K562 (cell line): ENCODE measurements around the gene TIPIN. TPM values are rescaled to one million over a fixed set of nuclear protein-coding genes. Genes with fewer than 3 reads are reported as not detected.

ENCODE experiments used
- ATAC-seq: fragments of 200-7000 bp; cut with Tn5 transposase; 3 replicates; pipeline ENCODE4 v1.9.1; 2020; ENCODE audit warnings: moderate library complexity
- BruUV-seq: library from RNA; stranded (reverse); fragments of 400-500 nt; replicated peaks from 2 replicates; lab custom pipeline; 2021; lab: Mats Ljungman, UMichigan
- CTCF ChIA-PET: fragments of 300-600 bp; formaldehyde crosslinking; extraction: SDS; loops from one replicate; lab custom pipeline; 2021; ENCODE audit warnings: low intra/inter-chr PET ratio; lab: Yijun Ruan, JAX
- POLR2A ChIA-PET: fragments of 300-600, 350-650 bp; sonication (Branson Sonifier 250); formaldehyde crosslinking; extraction: SDS; loops from one replicate; lab custom pipeline; 2021; ENCODE audit warnings: antibody characterized with exemption, inconsistent platforms; lab: Yijun Ruan, JAX
- DNase-seq, 4 experiments: peaks; one replicate each; pipeline versions ENCODE4 v3.0.0 to v3.0.0-alpha.2; 2011 to 2018; ENCODE audit warnings: low spot score in 3 of 4, mixed read lengths in 3 of 4; ENCODE audit errors: extremely low read depth in 1 of 4
- FAIRE-seq: peaks from 2 replicates; lab custom pipeline; 2011; peaks lifted over from hg19 to GRCh38; lab: Jason Lieb, UNC
- H2AFZ ChIP-seq: 2 replicates; pipeline ENCODE4 v1.6.0; 2011; ENCODE audit warnings: low read depth, low read length, control low read depth, inconsistent platforms
- H3K27ac ChIP-seq: fragments of 200-600 bp; 3 replicates; pipeline ENCODE4 v1.8.0; 2011; ENCODE audit warnings: low read depth, mild to moderate bottlenecking, control low read depth, inconsistent platforms, low read length, moderate library complexity, mixed read lengths; ENCODE audit errors: extremely low read depth
- H3K27me3 ChIP-seq, 2 experiments: fragments of 300-600 bp in 1 of 2; 2 replicates in 1 of 2; 3 replicates in 1 of 2; pipeline versions ENCODE4 v1.6.0 to v1.8.0; 2011; ENCODE audit warnings: inconsistent platforms in 2 of 2, low read length in 2 of 2, mild to moderate bottlenecking in 1 of 2, mixed read lengths in 1 of 2, moderate library complexity in 1 of 2; ENCODE audit not compliant: control insufficient read depth in 2 of 2, insufficient read depth in 2 of 2
- H3K36me3 ChIP-seq: fragments of 300-600 bp; 3 replicates; pipeline ENCODE4 v1.8.0; 2011; ENCODE audit warnings: mild to moderate bottlenecking, low read length, inconsistent platforms; ENCODE audit not compliant: control insufficient read depth, insufficient read depth
- H3K4me1 ChIP-seq, 2 experiments: fragments of 200-600 bp in 1 of 2; replicated peaks in 1 of 2; 2 replicates in 1 of 2; 3 replicates in 1 of 2; pipeline versions ENCODE4 v1.5.1 to v1.8.0; 2011; ENCODE audit warnings: inconsistent platforms in 2 of 2, low read length in 2 of 2, mild to moderate bottlenecking in 1 of 2, mixed read lengths in 1 of 2, moderate library complexity in 1 of 2; ENCODE audit not compliant: control insufficient read depth in 2 of 2, insufficient read depth in 2 of 2
- H3K4me2 ChIP-seq: 2 replicates; pipeline ENCODE4 v1.6.1; 2011; ENCODE audit warnings: low read length, control low read depth, inconsistent platforms, mixed read lengths; ENCODE audit not compliant: insufficient read depth
- H3K4me3 ChIP-seq: fragments of 200-600 bp; sonication (generic), shearing (Covaris generic); 2 replicates; pipeline ENCODE4 v1.5.1; 2016; ENCODE audit warnings: control low read depth, inconsistent platforms
- H3K79me2 ChIP-seq: fragments of 200-600 bp; 3 replicates; pipeline ENCODE4 v1.8.0; 2011; ENCODE audit warnings: low read length, inconsistent platforms; ENCODE audit not compliant: control insufficient read depth, insufficient read depth
- H3K9ac ChIP-seq, 2 experiments: 2 replicates each; pipeline versions ENCODE4 v1.6.0 to v1.6.1; 2011; ENCODE audit warnings: low read depth in 2 of 2, low read length in 2 of 2, control low read depth in 1 of 2, inconsistent platforms in 1 of 2, mild to moderate bottlenecking in 1 of 2, mixed read lengths in 1 of 2; ENCODE audit not compliant: insufficient read depth in 1 of 2
- H3K9me1 ChIP-seq: one replicate; pipeline ENCODE4 v1.6.0; 2011; ENCODE audit warnings: inconsistent platforms, mild to moderate bottlenecking, low read length, moderate library complexity; ENCODE audit not compliant: control insufficient read depth, insufficient read depth
- H3K9me3 ChIP-seq: replicated peaks from 2 replicates; pipeline ENCODE4 v1.5.1; 2011; ENCODE audit warnings: low read depth, low read length, inconsistent platforms; ENCODE audit not compliant: control insufficient read depth, insufficient read depth
- H4K20me1 ChIP-seq: replicated peaks from 2 replicates; pipeline ENCODE4 v1.6.1; 2011; ENCODE audit warnings: low read length, inconsistent platforms, mixed read lengths; ENCODE audit not compliant: control insufficient read depth, insufficient read depth
- ARNT ChIP-seq, 2 experiments: fragments of 450-650 bp; IDR thresholded peaks; 2 replicates each; pipeline ENCODE4 v1.6.1; 2016; ENCODE audit warnings: mild to moderate bottlenecking in 1 of 2
- CBX8 ChIP-seq: fragments of 200-600 bp; sonication (generic); IDR thresholded peaks from 2 replicates; pipeline ENCODE4 v1.6.1; 2012; ENCODE audit warnings: borderline replicate concordance, mixed run types, low read depth, mild to moderate bottlenecking, moderate library complexity, mixed read lengths, low read length, control low read depth, inconsistent platforms; ENCODE audit not compliant: poor library complexity, severe bottlenecking; ENCODE audit errors: extremely low read depth
- FOXP1 ChIP-seq: sonication (generic); formaldehyde crosslinking; IDR thresholded peaks from 2 replicates; pipeline ENCODE4 v1.8.0; 2022; ENCODE audit warnings: mild to moderate bottlenecking, missing genetic modification reagents
- HDAC2 ChIP-seq: fragments of 450-650 bp; IDR thresholded peaks from 2 replicates; pipeline ENCODE4 v1.6.1; 2016; ENCODE audit warnings: mild to moderate bottlenecking
- HEY1 ChIP-seq: fragments of 250-450 bp; sonication (Bioruptor Pico); IDR thresholded peaks from 2 replicates; pipeline ENCODE4 v1.5.0; 2020; ENCODE audit warnings: mild to moderate bottlenecking, moderate library complexity, borderline replicate concordance
- NCOA4 ChIP-seq: fragments of 450-650 bp; IDR thresholded peaks from 2 replicates; pipeline ENCODE4 v1.6.1; 2018; ENCODE audit warnings: mild to moderate bottlenecking; ENCODE audit not compliant: partially characterized antibody
- NR4A1 ChIP-seq, 2 experiments: fragments of 250-450 bp in 1 of 2; fragments of 450-650 bp in 1 of 2; sonication (Bioruptor Pico) in 1 of 2; IDR thresholded peaks; 2 replicates each; pipeline versions ENCODE4 v1.4.0 to v1.6.1; 2016 to 2020; ENCODE audit warnings: mild to moderate bottlenecking in 2 of 2, missing compliant biosample characterization in 1 of 2, missing genetic modification characterization in 1 of 2, moderate library complexity in 1 of 2
- RAD51 ChIP-seq: fragments of 450-650 bp; IDR thresholded peaks from 2 replicates; pipeline ENCODE4 v1.7.1; 2016; ENCODE audit warnings: low read depth, mild to moderate bottlenecking, borderline replicate concordance
- RNF2 ChIP-seq: sonication (generic); IDR thresholded peaks from 2 replicates; pipeline ENCODE4 v1.6.1; 2016
- SUPT5H ChIP-seq: fragments of 450-650 bp; IDR thresholded peaks from 2 replicates; pipeline ENCODE4 v1.6.1; 2016
- TCF3 ChIP-seq: sonication (generic); formaldehyde crosslinking; IDR thresholded peaks from 2 replicates; pipeline ENCODE4 v1.4.0; 2020; ENCODE audit warnings: mild to moderate bottlenecking, missing genetic modification reagents
- TCF7 ChIP-seq: sonication (generic); IDR thresholded peaks from 2 replicates; pipeline ENCODE4 v1.6.1; 2016; ENCODE audit warnings: antibody characterized with exemption, borderline replicate concordance
- ZBTB5 ChIP-seq: fragments of 450-650 bp; IDR thresholded peaks from 2 replicates; pipeline ENCODE4 v1.6.1; 2017; ENCODE audit warnings: antibody characterized with exemption
- ZNF239 ChIP-seq: fragments of 250-450 bp; sonication (Bioruptor Pico); IDR thresholded peaks from 2 replicates; pipeline ENCODE4 v1.4.0; 2020; ENCODE audit warnings: mild to moderate bottlenecking
- ZNF830 ChIP-seq: fragments of 250-450 bp; sonication (Bioruptor Pico); IDR thresholded peaks from 2 replicates; pipeline ENCODE4 v1.5.0; 2021; ENCODE audit warnings: mild to moderate bottlenecking
- WGBS: fragments of 100-300 bp; shearing (Covaris generic); methylation state at CpG from one replicate; pipeline ENCODE4 v1.1.6; 2016; ENCODE audit warnings: low coverage, mixed read lengths; ENCODE audit not compliant: insufficient coverage; ENCODE audit errors: missing lambda C conversion rate; 5-methylcytosine and 5-hydroxymethylcytosine counted together
- in situ Hi-C: fragments of 300-500 bp; cut with MboI; formaldehyde crosslinking; loops from 4 replicates; pipeline ENCODE4 v1.15.0; 2018; ENCODE audit warnings: inconsistent platforms, mixed read lengths
- intact Hi-C: fragments of 100-400 bp; cut with micrococcal nuclease; formaldehyde crosslinking; loops from 2 replicates; pipeline ENCODE4 v1.14.2; 2022
- polyA plus RNA-seq, 8 experiments: library from polyadenylated mRNA; depleted of rRNA in 4 of 8; stranded (reverse) in 5 of 8; unstranded in 3 of 8; fragments of >200 nt; fragmentation: Nextera tagmentation in 2 of 8; fragmentation: Illumina TruSeq in 1 of 8; extraction: Ambion mirVana in 2 of 8; extraction: Trizol in 1 of 8; gene quantifications; 2 replicates each; pipeline versions ENCODE4 v1.2.1 to v1.2.3, GENCODE V29; 2011 to 2014; ENCODE audit warnings: inconsistent platforms in 1 of 8, missing spikeins in 1 of 8
- total RNA-seq, 7 experiments: library from RNA; depleted of rRNA in 6 of 7; stranded (reverse); fragments of >200 nt in 6 of 7; fragmentation: Illumina TruSeq in 2 of 7; extraction: Trizol in 2 of 7; gene quantifications; 2 replicates each; pipeline versions ENCODE4 v1.2.1 to v1.2.3, GENCODE V29; 2011 to 2021; ENCODE audit warnings: low replicate concordance in 1 of 7
- TF ChIP-seq, protein P1 (sequence below): fragments of 250-450 bp; sonication (Bioruptor Pico); IDR thresholded peaks from 2 replicates; pipeline ENCODE4 v1.5.0; 2021
- TF ChIP-seq, protein P2 (sequence below): fragments of 450-650 bp; IDR thresholded peaks from 2 replicates; pipeline ENCODE4 v1.6.1; 2016
- TF ChIP-seq, protein P3 (sequence below): fragments of 250-450 bp; sonication (Bioruptor Pico); IDR thresholded peaks from 2 replicates; pipeline ENCODE4 v1.5.0; 2021; ENCODE audit warnings: mild to moderate bottlenecking, borderline replicate concordance

The TIPIN gene
- total and polyA plus RNA-seq, 9 of the 15 experiments (the other 6 are each of a cell fraction or from before 2014, with no cell fraction given) = 22.9 to 61.4 (median 42.0) TPM

GRCh38 chr15:66405007-66405406 lies 48.5 kb upstream of the TIPIN start:
- peaks cover 5% of the 10 kb centered on the region; the same call in 2 of the 3 replicates for H3K36me3 ChIP-seq
- H3K9ac ChIP-seq = no peak overlapping the region
- H3K4me3 ChIP-seq = no peak overlapping the region
- no peaks in the 10 kb centered on the region for H3K27me3 ChIP-seq
- CTCF ChIA-PET = no interaction called here
- intact Hi-C loops (no loop called here), in situ Hi-C loops (no loop called here)
- POLR2A ChIA-PET = interaction anchor here (0.9 to 2.6 kb wide), 4 partner anchors 9 to 50 kb away, joined by 3 to 11 read pairs (median 4); partner anchors contain the start of gene MAP2K1
- H3K79me2 ChIP-seq = peaks cover 96% of the 10 kb centered on the region
- H3K4me2 ChIP-seq = no peak overlapping the region
- H3K27ac ChIP-seq = no peak overlapping the region
- peaks cover 6% of the 10 kb centered on the region for H3K9me1 ChIP-seq
- no peak for FAIRE-seq
- H3K9me3 ChIP-seq = no peaks in the 10 kb centered on the region
- WGBS = 64% methylated on average over 2 of the region's 2 CpGs
- H4K20me1 ChIP-seq = peaks cover 36% of the 10 kb centered on the region; the same call in 1 of the 2 replicates
- peaks cover 7 to 19% of the 10 kb centered on the region in 2 experiments; a peak in 4 of 5 replicates for H3K4me1 ChIP-seq
- H2AFZ ChIP-seq = no peak overlapping the region
- BruUV-seq = no TSS peak
- ATAC-seq = no peak
- DNase-seq = no peak
- TF ChIP-seq FOXP1 (CRISPR knock-in tag) = no peak
- no peak for TF ChIP-seq TCF7
- no peak for TF ChIP-seq ARNT (IDR thresholded peaks at IDR 0.05)
- TF ChIP-seq HDAC2 = no peak
- TF ChIP-seq CBX8 = no peak
- TF ChIP-seq, protein P1, sequence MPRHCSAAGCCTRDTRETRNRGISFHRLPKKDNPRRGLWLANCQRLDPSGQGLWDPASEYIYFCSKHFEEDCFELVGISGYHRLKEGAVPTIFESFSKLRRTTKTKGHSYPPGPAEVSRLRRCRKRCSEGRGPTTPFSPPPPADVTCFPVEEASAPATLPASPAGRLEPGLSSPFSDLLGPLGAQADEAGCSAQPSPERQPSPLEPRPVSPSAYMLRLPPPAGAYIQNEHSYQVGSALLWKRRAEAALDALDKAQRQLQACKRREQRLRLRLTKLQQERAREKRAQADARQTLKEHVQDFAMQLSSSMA (CRISPR knock-in tag) = no peak
- TF ChIP-seq, protein P2, sequence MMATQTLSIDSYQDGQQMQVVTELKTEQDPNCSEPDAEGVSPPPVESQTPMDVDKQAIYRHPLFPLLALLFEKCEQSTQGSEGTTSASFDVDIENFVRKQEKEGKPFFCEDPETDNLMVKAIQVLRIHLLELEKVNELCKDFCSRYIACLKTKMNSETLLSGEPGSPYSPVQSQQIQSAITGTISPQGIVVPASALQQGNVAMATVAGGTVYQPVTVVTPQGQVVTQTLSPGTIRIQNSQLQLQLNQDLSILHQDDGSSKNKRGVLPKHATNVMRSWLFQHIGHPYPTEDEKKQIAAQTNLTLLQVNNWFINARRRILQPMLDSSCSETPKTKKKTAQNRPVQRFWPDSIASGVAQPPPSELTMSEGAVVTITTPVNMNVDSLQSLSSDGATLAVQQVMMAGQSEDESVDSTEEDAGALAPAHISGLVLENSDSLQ = no peak
- no peak for TF ChIP-seq RAD51
- no peak for TF ChIP-seq TCF3
- no peak for TF ChIP-seq HEY1 (CRISPR knock-in tag)
- TF ChIP-seq ZBTB5 = no peak
- no peak for TF ChIP-seq NR4A1 (CRISPR knock-in tag; IDR thresholded peaks at IDR 0.05)
- TF ChIP-seq NR4A1 (tag; IDR thresholded peaks at IDR 0.05) = no peak
- no peak for TF ChIP-seq RNF2
- TF ChIP-seq ZNF830 (CRISPR knock-in tag) = no peak
- no peak for TF ChIP-seq SUPT5H
- TF ChIP-seq, protein P3, sequence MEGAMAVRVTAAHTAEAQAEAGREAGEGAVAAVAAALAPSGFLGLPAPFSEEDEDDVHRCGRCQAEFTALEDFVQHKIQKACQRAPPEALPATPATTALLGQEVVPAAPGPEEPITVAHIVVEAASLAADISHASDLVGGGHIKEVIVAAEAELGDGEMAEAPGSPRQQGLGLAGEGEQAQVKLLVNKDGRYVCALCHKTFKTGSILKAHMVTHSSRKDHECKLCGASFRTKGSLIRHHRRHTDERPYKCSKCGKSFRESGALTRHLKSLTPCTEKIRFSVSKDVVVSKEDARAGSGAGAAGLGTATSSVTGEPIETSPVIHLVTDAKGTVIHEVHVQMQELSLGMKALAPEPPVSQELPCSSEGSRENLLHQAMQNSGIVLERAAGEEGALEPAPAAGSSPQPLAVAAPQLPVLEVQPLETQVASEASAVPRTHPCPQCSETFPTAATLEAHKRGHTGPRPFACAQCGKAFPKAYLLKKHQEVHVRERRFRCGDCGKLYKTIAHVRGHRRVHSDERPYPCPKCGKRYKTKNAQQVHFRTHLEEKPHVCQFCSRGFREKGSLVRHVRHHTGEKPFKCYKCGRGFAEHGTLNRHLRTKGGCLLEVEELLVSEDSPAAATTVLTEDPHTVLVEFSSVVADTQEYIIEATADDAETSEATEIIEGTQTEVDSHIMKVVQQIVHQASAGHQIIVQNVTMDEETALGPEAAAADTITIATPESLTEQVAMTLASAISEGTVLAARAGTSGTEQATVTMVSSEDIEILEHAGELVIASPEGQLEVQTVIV (CRISPR knock-in tag) = no peak
- TF ChIP-seq NCOA4 = no peak
- no peak for TF ChIP-seq ZNF239 (CRISPR knock-in tag)
